Measurements from ENCODE around the gene TCEANC2.

DNA sequence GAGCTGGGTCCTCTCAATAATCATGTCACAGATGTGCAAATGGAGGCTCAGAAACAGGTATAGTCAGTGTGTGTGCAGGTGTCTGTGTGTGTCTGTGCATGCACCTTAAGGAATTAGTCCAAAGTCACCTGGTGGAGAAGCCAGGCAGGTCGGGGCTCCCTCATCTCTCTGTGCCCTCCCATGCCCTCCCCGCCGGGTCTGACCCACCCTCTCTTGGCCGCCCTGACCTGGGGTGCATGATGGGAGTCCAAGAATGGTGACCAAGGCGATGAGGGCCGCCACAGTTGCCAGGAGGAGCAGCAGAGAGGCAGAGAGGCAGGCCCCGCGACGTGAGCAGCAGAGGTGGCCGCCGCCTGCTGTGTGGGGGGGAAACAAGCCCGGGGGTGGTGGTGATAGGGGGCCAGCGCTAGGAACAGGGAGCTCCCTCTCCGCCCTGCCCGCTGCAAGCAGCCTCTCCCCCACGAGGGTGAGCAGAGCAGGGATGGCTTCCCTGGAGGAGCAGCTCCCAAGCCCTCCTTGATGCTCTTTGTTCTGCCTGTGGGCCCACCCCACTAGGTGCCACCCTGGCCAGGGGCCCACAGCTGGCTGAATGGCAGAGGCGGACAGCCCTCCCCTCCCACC, 39.3 kb upstream of the TCEANC2 start:
- TF ChIP-seq POLR2AphosphoS5 (IDR thresholded peaks at IDR 0.05; ENCODE audit: low read depth, low read length) (no peak), TAF1 (IDR thresholded peaks at IDR 0.05; ENCODE audit: borderline replicate concordance, insufficient read depth, low read length) (no peak), SIN3A (IDR thresholded peaks at IDR 0.05; ENCODE audit: borderline replicate concordance, insufficient read depth, low read length) (no peak)
- TF ChIP-seq, protein P1, sequence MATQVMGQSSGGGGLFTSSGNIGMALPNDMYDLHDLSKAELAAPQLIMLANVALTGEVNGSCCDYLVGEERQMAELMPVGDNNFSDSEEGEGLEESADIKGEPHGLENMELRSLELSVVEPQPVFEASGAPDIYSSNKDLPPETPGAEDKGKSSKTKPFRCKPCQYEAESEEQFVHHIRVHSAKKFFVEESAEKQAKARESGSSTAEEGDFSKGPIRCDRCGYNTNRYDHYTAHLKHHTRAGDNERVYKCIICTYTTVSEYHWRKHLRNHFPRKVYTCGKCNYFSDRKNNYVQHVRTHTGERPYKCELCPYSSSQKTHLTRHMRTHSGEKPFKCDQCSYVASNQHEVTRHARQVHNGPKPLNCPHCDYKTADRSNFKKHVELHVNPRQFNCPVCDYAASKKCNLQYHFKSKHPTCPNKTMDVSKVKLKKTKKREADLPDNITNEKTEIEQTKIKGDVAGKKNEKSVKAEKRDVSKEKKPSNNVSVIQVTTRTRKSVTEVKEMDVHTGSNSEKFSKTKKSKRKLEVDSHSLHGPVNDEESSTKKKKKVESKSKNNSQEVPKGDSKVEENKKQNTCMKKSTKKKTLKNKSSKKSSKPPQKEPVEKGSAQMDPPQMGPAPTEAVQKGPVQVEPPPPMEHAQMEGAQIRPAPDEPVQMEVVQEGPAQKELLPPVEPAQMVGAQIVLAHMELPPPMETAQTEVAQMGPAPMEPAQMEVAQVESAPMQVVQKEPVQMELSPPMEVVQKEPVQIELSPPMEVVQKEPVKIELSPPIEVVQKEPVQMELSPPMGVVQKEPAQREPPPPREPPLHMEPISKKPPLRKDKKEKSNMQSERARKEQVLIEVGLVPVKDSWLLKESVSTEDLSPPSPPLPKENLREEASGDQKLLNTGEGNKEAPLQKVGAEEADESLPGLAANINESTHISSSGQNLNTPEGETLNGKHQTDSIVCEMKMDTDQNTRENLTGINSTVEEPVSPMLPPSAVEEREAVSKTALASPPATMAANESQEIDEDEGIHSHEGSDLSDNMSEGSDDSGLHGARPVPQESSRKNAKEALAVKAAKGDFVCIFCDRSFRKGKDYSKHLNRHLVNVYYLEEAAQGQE (IDR thresholded peaks at IDR 0.05; ENCODE audit: insufficient read depth in 1 of 2, low read depth in 2 of 2, low read length in 2 of 2), result no peak
